CD4-positive, alpha-beta T cell (primary cell): ENCODE results near the gene ENOX1. TPM values are rescaled to one million over a fixed set of nuclear protein-coding genes. Genes with fewer than 3 reads are reported as not detected.

Experiments
- ATAC-seq: fragments of 200-7000 bp; cut with Tn5 transposase; one replicate; pipeline ENCODE4 v1.10.0; 2022; ENCODE audit warnings: mild to moderate bottlenecking; ENCODE audit not compliant: poor library complexity
- CTCF ChIA-PET: fragments of 350-600 bp; sonication (Branson Sonifier 250); formaldehyde crosslinking; loops from one replicate; lab custom pipeline; 2021; ENCODE audit warnings: antibody characterized with exemption, inconsistent platforms; lab: Charles Lee
- POLR2A ChIA-PET: fragments of 350-600 bp; sonication (Branson Sonifier 250); formaldehyde crosslinking; loops from one replicate; lab custom pipeline; 2021; ENCODE audit warnings: antibody characterized with exemption, inconsistent platforms; lab: Charles Lee
- DNase-seq, 14 experiments: peaks; one replicate each; pipeline ENCODE4 v3.0.0-alpha.2; 2013 to 2020; ENCODE audit warnings: mixed read lengths in 2 of 14
- H3K27ac ChIP-seq, 2 donors: one replicate each; pipeline versions ENCODE4 v1.5.1 to v1.7.0; 2013; ENCODE audit warnings: low read length in 2 of 2, low read depth in 1 of 2, mild to moderate bottlenecking in 1 of 2
- H3K27me3 ChIP-seq, 2 experiments: 1 replicate in 1 of 2; 2 replicates in 1 of 2; pipeline versions ENCODE4 v1.6.1 to v1.7.0; 2013; ENCODE audit warnings: low read length in 2 of 2, control low read depth in 1 of 2, mild to moderate bottlenecking in 1 of 2, moderate library complexity in 1 of 2; ENCODE audit not compliant: insufficient read depth in 2 of 2, control insufficient read depth in 1 of 2
- H3K36me3 ChIP-seq: one replicate; pipeline ENCODE4 v1.6.1; 2013; ENCODE audit warnings: low read length, control low read depth; ENCODE audit not compliant: insufficient read depth
- H3K4me1 ChIP-seq: one replicate; pipeline ENCODE4 v1.6.1; 2013; ENCODE audit warnings: low read length, control low read depth; ENCODE audit not compliant: insufficient read depth
- H3K4me3 ChIP-seq: one replicate; pipeline ENCODE4 v1.5.1; 2013; ENCODE audit warnings: mild to moderate bottlenecking, low read length, moderate library complexity
- H3K9me3 ChIP-seq, 2 experiments: 1 replicate in 1 of 2; 2 replicates in 1 of 2; pipeline versions ENCODE4 v1.6.1 to v1.7.0; 2013; ENCODE audit warnings: low read length in 2 of 2, mild to moderate bottlenecking in 2 of 2, control low read depth in 1 of 2, moderate library complexity in 1 of 2; ENCODE audit not compliant: control insufficient read depth in 1 of 2, insufficient read depth in 1 of 2
- H3K27ac Mint-ChIP-seq: one replicate; pipeline ENCODE4 v1.8.0; 2020; ENCODE audit warnings: mixed read lengths
- H3K27me3 Mint-ChIP-seq: one replicate; pipeline ENCODE4 v1.8.0; 2021; ENCODE audit warnings: mixed read lengths
- H3K36me3 Mint-ChIP-seq: one replicate; pipeline ENCODE4 v1.8.0; 2021; ENCODE audit warnings: low read depth, mixed read lengths
- H3K4me1 Mint-ChIP-seq: one replicate; pipeline ENCODE4 v1.8.0; 2021; ENCODE audit warnings: low read depth, mixed read lengths
- H3K4me3 Mint-ChIP-seq: one replicate; pipeline ENCODE4 v1.8.0; 2020; ENCODE audit warnings: mild to moderate bottlenecking, mixed read lengths
- H3K9me3 Mint-ChIP-seq: one replicate; pipeline ENCODE4 v1.8.0; 2020; ENCODE audit warnings: mixed read lengths
- CTCF ChIP-seq: fragments of 200-600 bp; IDR thresholded peaks from one replicate; pipeline ENCODE4 v1.8.0; 2022; ENCODE audit warnings: antibody characterized with exemption, mild to moderate bottlenecking
- intact Hi-C, 2 experiments: fragments of 100-400 bp; cut with DNase I in 1 of 2; cut with micrococcal nuclease in 1 of 2; formaldehyde crosslinking; loops; one replicate each; pipeline versions ENCODE4 v1.15.1 to v1.9.0; 2023 to 2025; cut with DNase I, micrococcal nuclease
- total RNA-seq, 174 experiments: library from RNA in 2 of 174; stranded (reverse) in 2 of 174; gene quantifications; one replicate each; pipeline ENCODE4 v1.2.3 and lab custom pipeline; 2021 to 2026

ENOX1 gene
- total RNA-seq, 2 experiments from 2014 or later = not detected

GRCh38 chr13:43529796-43530195, 257.0 kb downstream of the ENOX1 start:
- no peaks in the 10 kb centered on the region for H3K27me3 Mint-ChIP-seq
- H3K9me3 Mint-ChIP-seq = no peaks in the 10 kb centered on the region
- POLR2A ChIA-PET = interaction anchor here (0.6 kb wide), 1 partner anchor 96 kb away, joined by 3 read pairs; no protein-coding TSS in a partner anchor

GRCh38 chr13:43528992-43529391, 257.8 kb downstream of the ENOX1 start:
- Histone ChIP-seq H3K27ac (no peak overlapping the region), H3K27me3 (no peaks in the 10 kb centered on the region), H3K36me3 (no peaks in the 10 kb centered on the region), H3K9me3 (no peaks in the 10 kb centered on the region), H3K4me3 (no peak overlapping the region), H3K4me1 (no peaks in the 10 kb centered on the region)
- ATAC-seq (no peak), DNase-seq (no peak)
- ChIA-PET CTCF (no interaction called here), POLR2A (no interaction called here)
- Mint-ChIP-seq H3K36me3 (no peaks in the 10 kb centered on the region), H3K27me3 (no peaks in the 10 kb centered on the region), H3K4me1 (no peaks in the 10 kb centered on the region), H3K4me3 (no peak overlapping the region), H3K27ac (no peak overlapping the region), H3K9me3 (no peaks in the 10 kb centered on the region)
- intact Hi-C loops = no loop called here
- TF ChIP-seq CTCF = no peak

More at GRCh38 chr13:43529796-43530195, 257.0 kb downstream of the ENOX1 start:
- intact Hi-C loops = no loop called here
- ATAC-seq (no peak), DNase-seq (no peak)
- H3K27ac Mint-ChIP-seq = no peak overlapping the region
- no peaks in the 10 kb centered on the region for H3K4me1 ChIP-seq
- no peaks in the 10 kb centered on the region for H3K27me3 ChIP-seq
- no peaks in the 10 kb centered on the region for H3K36me3 Mint-ChIP-seq
- no peak overlapping the region for H3K4me3 ChIP-seq
- no peaks in the 10 kb centered on the region for H3K36me3 ChIP-seq
- H3K27ac ChIP-seq = no peak overlapping the region
- TF ChIP-seq CTCF = no peak
- no peaks in the 10 kb centered on the region for H3K4me1 Mint-ChIP-seq
- no peaks in the 10 kb centered on the region for H3K9me3 ChIP-seq
- CTCF ChIA-PET = no interaction called here
- H3K4me3 Mint-ChIP-seq = no peak overlapping the region

- H3K4me3 Mint-ChIP-seq = no peak overlapping the region
- no peaks in the 10 kb centered on the region for H3K36me3 ChIP-seq
- H3K4me1 Mint-ChIP-seq = no peaks in the 10 kb centered on the region
- intact Hi-C loops = no loop called here
- CTCF ChIA-PET = no interaction called here
- H3K36me3 Mint-ChIP-seq = no peaks in the 10 kb centered on the region
- no peak for ATAC-seq
- H3K27ac Mint-ChIP-seq = no peak overlapping the region
- no peaks in the 10 kb centered on the region for H3K9me3 ChIP-seq
- H3K27me3 Mint-ChIP-seq = no peaks in the 10 kb centered on the region
- POLR2A ChIA-PET = interaction anchor here (0.7 kb wide), 1 partner anchor 24 kb away, joined by 3 read pairs; no protein-coding TSS in a partner anchor
- no peak overlapping the region for H3K4me3 ChIP-seq
- no peaks in the 10 kb centered on the region for H3K9me3 Mint-ChIP-seq
- H3K27ac ChIP-seq = no peak overlapping the region
- DNase-seq = no peak
- H3K27me3 ChIP-seq = no peaks in the 10 kb centered on the region
- no peak for TF ChIP-seq CTCF
- H3K4me1 ChIP-seq = no peaks in the 10 kb centered on the region
These were observed 264.0 kb downstream of the ENOX1 start for GRCh38 chr13:43522788-43523187.
